Chondrocyte (in vitro differentiated cells): ENCODE data around the gene ELAVL3. TPM values are rescaled to one million over a fixed set of nuclear protein-coding genes. Genes with fewer than 3 reads are reported as not detected.

Experiments
- DNase-seq: peaks from one replicate; pipeline ENCODE4 v3.0.0; 2021; ENCODE audit warnings: mixed read lengths, low spot score
- H3K27ac Mint-ChIP-seq: one replicate; pipeline ENCODE4 v1.8.0; 2021; ENCODE audit warnings: mild to moderate bottlenecking, moderate library complexity, mixed read lengths; ENCODE audit not compliant: unreplicated experiment
- H3K27me3 Mint-ChIP-seq: 2 replicates; pipeline ENCODE4 v1.8.0; 2021; ENCODE audit warnings: low read depth, mixed read lengths
- H3K36me3 Mint-ChIP-seq: 2 replicates; pipeline ENCODE4 v1.8.0; 2021; ENCODE audit warnings: low read depth, mixed read lengths
- H3K4me1 Mint-ChIP-seq: 2 replicates; pipeline ENCODE4 v1.8.0; 2021; ENCODE audit warnings: low read depth, mild to moderate bottlenecking, mixed read lengths
- H3K4me3 Mint-ChIP-seq: one replicate; pipeline ENCODE4 v1.8.0; 2021; ENCODE audit warnings: mild to moderate bottlenecking, moderate library complexity, mixed read lengths; ENCODE audit not compliant: unreplicated experiment
- H3K9me3 Mint-ChIP-seq: 2 replicates; pipeline ENCODE4 v1.8.0; 2021; ENCODE audit warnings: low read depth, mixed read lengths
- CTCF ChIP-seq: fragments of 200-600 bp; sonication (generic); IDR thresholded peaks from 2 replicates; pipeline ENCODE4 v1.5.0; 2021; ENCODE audit warnings: antibody characterized with exemption, mild to moderate bottlenecking, moderate library complexity
- total RNA-seq: library from RNA; stranded (reverse); gene quantifications from 3 replicates; pipeline ENCODE4 v1.2.1, GENCODE V29; 2021

The ELAVL3 gene
- total RNA-seq, 1 donor from 2014 or later = 0.07 TPM

GRCh38 chr19:11510444-11510843, 29.6 kb upstream of the ELAVL3 start:
- Mint-ChIP-seq H3K4me3 (no peak overlapping the region), H3K36me3 (peaks cover 7% of the 10 kb centered on the region), H3K27me3 (no peaks in the 10 kb centered on the region), H3K9me3 (no peaks in the 10 kb centered on the region), H3K27ac (no peak overlapping the region), H3K4me1 (peaks cover 9% of the 10 kb centered on the region)
- no peak for DNase-seq
- TF ChIP-seq CTCF = no peak

GRCh38 chr19:11507370-11508078, 26.7 kb upstream of the ELAVL3 start:
- no peak for TF ChIP-seq CTCF
- Mint-ChIP-seq H3K4me1 (peaks cover 16% of the 10 kb centered on the region), H3K36me3 (peaks cover 8% of the 10 kb centered on the region), H3K4me3 (no peak overlapping the region), H3K27me3 (no peaks in the 10 kb centered on the region), H3K27ac (no peak overlapping the region), H3K9me3 (no peaks in the 10 kb centered on the region)
- no peak for DNase-seq

GRCh38 chr19:11506967-11507366, 26.1 kb upstream of the ELAVL3 start:
- no peak for TF ChIP-seq CTCF
- Mint-ChIP-seq H3K27ac (no peak overlapping the region), H3K4me1 (peaks cover 16% of the 10 kb centered on the region), H3K27me3 (no peaks in the 10 kb centered on the region), H3K36me3 (peaks cover 7% of the 10 kb centered on the region), H3K9me3 (no peaks in the 10 kb centered on the region), H3K4me3 (peak overlapping the region; percentile 83)
- no peak for DNase-seq

- peaks cover 16% of the 10 kb centered on the region for H3K4me1 Mint-ChIP-seq
- H3K27me3 Mint-ChIP-seq = no peaks in the 10 kb centered on the region
- no peak for TF ChIP-seq CTCF
- H3K4me3 Mint-ChIP-seq = peak overlapping the region; percentile 83
- peaks cover 4% of the 10 kb centered on the region for H3K36me3 Mint-ChIP-seq
- DNase-seq = no peak
- H3K27ac Mint-ChIP-seq = peak overlapping the region; percentile 95
- H3K9me3 Mint-ChIP-seq = no peaks in the 10 kb centered on the region
Observed at GRCh38 chr19:11506101-11506555, 25.3 kb upstream of the ELAVL3 start.

GRCh38 chr19:11505504-11506100, 24.8 kb upstream of the ELAVL3 start, which contains the start of gene ZNF653:
ZNF653 (minus strand) TSS chr19:11505839; CDS start chr19:11505786, 53 bp downstream.
- H3K9me3 Mint-ChIP-seq = no peaks in the 10 kb centered on the region
- peaks cover 3% of the 10 kb centered on the region for H3K36me3 Mint-ChIP-seq
- peak within 1 kb of the TSS; percentile 83 for H3K4me3 Mint-ChIP-seq
- DNase-seq = no peak
- no peaks in the 10 kb centered on the region for H3K27me3 Mint-ChIP-seq
- no peak for TF ChIP-seq CTCF
- H3K4me1 Mint-ChIP-seq = peaks cover 16% of the 10 kb centered on the region
- peak within 1 kb of the TSS; percentile 95 for H3K27ac Mint-ChIP-seq
